ENCODE data around the gene IQGAP2.

DNA sequence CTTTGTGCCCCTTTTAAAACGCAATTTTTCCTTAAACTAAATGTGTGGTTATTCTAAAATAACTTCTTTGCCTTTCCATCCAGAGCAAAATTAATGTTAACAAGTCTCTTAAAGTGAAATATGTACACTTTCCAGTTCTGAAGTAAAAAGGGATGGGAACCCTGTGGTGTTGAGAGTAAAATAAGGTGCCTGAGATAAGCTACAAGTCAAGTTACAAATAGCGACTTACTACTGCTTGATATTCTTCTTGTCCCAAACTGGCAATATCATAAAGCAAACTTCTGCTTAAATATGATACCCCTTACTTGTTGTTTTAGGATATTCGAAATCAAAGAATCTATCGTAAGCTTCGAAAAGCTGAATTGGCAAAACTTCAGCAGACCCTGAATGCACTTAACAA, 294.6 kb downstream of the IQGAP2 start:
- TF ChIP-seq, protein P1, sequence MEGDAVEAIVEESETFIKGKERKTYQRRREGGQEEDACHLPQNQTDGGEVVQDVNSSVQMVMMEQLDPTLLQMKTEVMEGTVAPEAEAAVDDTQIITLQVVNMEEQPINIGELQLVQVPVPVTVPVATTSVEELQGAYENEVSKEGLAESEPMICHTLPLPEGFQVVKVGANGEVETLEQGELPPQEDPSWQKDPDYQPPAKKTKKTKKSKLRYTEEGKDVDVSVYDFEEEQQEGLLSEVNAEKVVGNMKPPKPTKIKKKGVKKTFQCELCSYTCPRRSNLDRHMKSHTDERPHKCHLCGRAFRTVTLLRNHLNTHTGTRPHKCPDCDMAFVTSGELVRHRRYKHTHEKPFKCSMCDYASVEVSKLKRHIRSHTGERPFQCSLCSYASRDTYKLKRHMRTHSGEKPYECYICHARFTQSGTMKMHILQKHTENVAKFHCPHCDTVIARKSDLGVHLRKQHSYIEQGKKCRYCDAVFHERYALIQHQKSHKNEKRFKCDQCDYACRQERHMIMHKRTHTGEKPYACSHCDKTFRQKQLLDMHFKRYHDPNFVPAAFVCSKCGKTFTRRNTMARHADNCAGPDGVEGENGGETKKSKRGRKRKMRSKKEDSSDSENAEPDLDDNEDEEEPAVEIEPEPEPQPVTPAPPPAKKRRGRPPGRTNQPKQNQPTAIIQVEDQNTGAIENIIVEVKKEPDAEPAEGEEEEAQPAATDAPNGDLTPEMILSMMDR (conservative IDR thresholded peaks at IDR 0.05; ENCODE audit: low read depth, low read length) = no peak
- TF ChIP-seq EZH2phosphoT487 (IDR thresholded peaks at IDR 0.05; ENCODE audit: borderline replicate concordance, low read length) = no peak

Data from PC-3 (cell line).